Measurements from ENCODE around the gene DOCK3. TPM values are rescaled to one million over a fixed set of nuclear protein-coding genes. Genes with fewer than 3 reads are reported as not detected.
"Not testable (repeated sequence)": the region's sequence is repeated elsewhere in the genome, so short reads cannot be mapped to it uniquely, and the experiment has no call there.

DOCK3 gene
- total RNA-seq, 1 experiment from 2014 or later: 0.14 TPM

DNA sequence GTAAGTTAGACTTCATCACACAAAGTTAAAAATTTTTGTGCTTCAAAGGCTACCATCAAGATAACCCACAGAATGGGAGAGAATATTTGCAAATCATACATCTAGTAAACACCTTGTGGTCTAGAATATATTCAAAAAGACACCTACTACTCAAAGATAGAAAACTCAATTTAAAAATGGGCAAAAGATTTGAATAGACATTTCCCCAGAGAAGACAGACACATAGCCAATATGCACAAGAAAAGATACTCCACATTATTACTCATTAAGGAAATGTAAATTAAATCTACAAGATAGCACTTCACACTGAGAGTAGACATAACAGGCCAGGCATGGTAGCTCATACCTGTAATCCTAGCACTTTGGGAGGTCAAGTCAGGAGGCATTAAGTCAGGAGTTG lies 622.6 kb downstream of the DOCK3 start:
- Mint-ChIP-seq H3K36me3 (ENCODE audit: insufficient read depth, unreplicated experiment) (no peaks in the 10 kb centered on the region), H3K27me3 (ENCODE audit: insufficient read depth, unreplicated experiment) (peaks cover 29% of the 10 kb centered on the region), H3K4me1 (ENCODE audit: insufficient read depth, unreplicated experiment) (no peaks in the 10 kb centered on the region), H3K9me3 (ENCODE audit: unreplicated experiment) (peaks cover 10% of the 10 kb centered on the region), H3K27ac (ENCODE audit: low read depth, unreplicated experiment) (no peak overlapping the region), H3K4me3 (ENCODE audit: unreplicated experiment) (no peak overlapping the region)
- ChIA-PET POLR2A (no interaction called here), CTCF (interaction anchor here (0.7 to 1.0 kb wide), 3 partner anchors 14 to 872 kb away, joined by 3 to 5 read pairs (median 4); partner anchors contain the start of gene GPR62)
- no TSS peak for BruUV-seq (replicated peaks)
- TF ChIP-seq CTCF (IDR thresholded peaks at IDR 0.05; ENCODE audit: unreplicated experiment): no peak
- DNase-seq (ENCODE audit: unreplicated experiment): no peak
- intact Hi-C loops (cut with micrococcal nuclease): no loop called here

DNA sequence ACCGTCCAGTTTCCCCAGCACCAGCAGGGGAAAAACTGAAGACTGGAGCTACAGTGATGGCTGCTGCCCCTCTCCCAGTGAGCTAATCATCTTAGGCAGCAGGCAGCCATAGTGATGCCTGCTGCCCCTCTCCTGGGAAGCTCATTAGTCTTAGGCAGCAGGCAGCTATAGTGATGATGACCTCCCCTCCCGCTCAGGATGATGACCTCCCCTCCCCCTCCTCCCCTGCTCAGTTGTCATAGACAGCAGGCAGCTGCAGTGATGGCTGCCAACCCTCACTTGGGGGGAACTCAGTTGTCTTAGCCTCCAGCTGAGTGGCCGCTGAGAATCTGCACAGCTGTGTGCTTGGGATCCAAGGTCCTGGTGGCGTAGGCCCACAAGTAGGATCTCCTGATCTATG lies 629.5 kb downstream of the DOCK3 start:
- intact Hi-C loops (cut with micrococcal nuclease): no loop called here
- CTCF ChIA-PET: interaction anchor here (0.7 kb wide), 1 partner anchor 86 kb away, joined by 4 read pairs; no protein-coding TSS in a partner anchor
- H3K4me1 Mint-ChIP-seq (ENCODE audit: insufficient read depth, unreplicated experiment): no peaks in the 10 kb centered on the region
- H3K4me3 Mint-ChIP-seq (ENCODE audit: unreplicated experiment): no peak overlapping the region
- H3K9me3 Mint-ChIP-seq (ENCODE audit: unreplicated experiment): peaks cover 10% of the 10 kb centered on the region
- BruUV-seq (replicated peaks): no TSS peak
- POLR2A ChIA-PET: no interaction called here
- DNase-seq (ENCODE audit: unreplicated experiment): no peak
- TF ChIP-seq CTCF (IDR thresholded peaks at IDR 0.05; ENCODE audit: unreplicated experiment): no peak
- no peak overlapping the region for H3K27ac Mint-ChIP-seq (ENCODE audit: low read depth, unreplicated experiment)
- peaks cover 41% of the 10 kb centered on the region for H3K27me3 Mint-ChIP-seq (ENCODE audit: insufficient read depth, unreplicated experiment)
- no peaks in the 10 kb centered on the region for H3K36me3 Mint-ChIP-seq (ENCODE audit: insufficient read depth, unreplicated experiment)

GRCh38 chr3:51306093-51306492 lies 631.4 kb downstream of the DOCK3 start:
- no peak for DNase-seq (ENCODE audit: unreplicated experiment)
- H3K4me1 Mint-ChIP-seq (ENCODE audit: insufficient read depth, unreplicated experiment): no peaks in the 10 kb centered on the region
- BruUV-seq (replicated peaks): no TSS peak
- no peak overlapping the region for H3K4me3 Mint-ChIP-seq (ENCODE audit: unreplicated experiment)
- no peaks in the 10 kb centered on the region for H3K36me3 Mint-ChIP-seq (ENCODE audit: insufficient read depth, unreplicated experiment)
- POLR2A ChIA-PET: interaction anchor here (0.6 kb wide), 1 partner anchor 44 kb away, joined by 3 read pairs; no protein-coding TSS in a partner anchor
- intact Hi-C loops (cut with micrococcal nuclease): no loop called here
- TF ChIP-seq CTCF (IDR thresholded peaks at IDR 0.05; ENCODE audit: unreplicated experiment): no peak
- H3K9me3 Mint-ChIP-seq (ENCODE audit: unreplicated experiment): peaks cover 8% of the 10 kb centered on the region
- H3K27me3 Mint-ChIP-seq (ENCODE audit: insufficient read depth, unreplicated experiment): peaks cover 24% of the 10 kb centered on the region
- H3K27ac Mint-ChIP-seq (ENCODE audit: low read depth, unreplicated experiment): no peak overlapping the region
- CTCF ChIA-PET: interaction anchor here (0.9 kb wide), 1 partner anchor 10 kb away, joined by 4 read pairs; no protein-coding TSS in a partner anchor

GRCh38 chr3:51307458-51307857 lies 632.7 kb downstream of the DOCK3 start:
- Mint-ChIP-seq H3K4me1 (ENCODE audit: insufficient read depth, unreplicated experiment) (no peaks in the 10 kb centered on the region), H3K27ac (ENCODE audit: low read depth, unreplicated experiment) (no peak overlapping the region), H3K9me3 (ENCODE audit: unreplicated experiment) (no peaks in the 10 kb centered on the region), H3K27me3 (ENCODE audit: insufficient read depth, unreplicated experiment) (peaks cover 11% of the 10 kb centered on the region), H3K4me3 (ENCODE audit: unreplicated experiment) (no peak overlapping the region), H3K36me3 (ENCODE audit: insufficient read depth, unreplicated experiment) (no peaks in the 10 kb centered on the region)
- ChIA-PET CTCF (interaction anchor here (0.7 to 1.6 kb wide), 4 partner anchors 17 to 348 kb away, joined by 3 to 6 read pairs (median 4); no protein-coding TSS in a partner anchor), POLR2A (no interaction called here)
- BruUV-seq (replicated peaks): no TSS peak
- DNase-seq (ENCODE audit: unreplicated experiment): no peak
- intact Hi-C loops (cut with micrococcal nuclease): no loop called here
- no peak for TF ChIP-seq CTCF (IDR thresholded peaks at IDR 0.05; ENCODE audit: unreplicated experiment)

DNA sequence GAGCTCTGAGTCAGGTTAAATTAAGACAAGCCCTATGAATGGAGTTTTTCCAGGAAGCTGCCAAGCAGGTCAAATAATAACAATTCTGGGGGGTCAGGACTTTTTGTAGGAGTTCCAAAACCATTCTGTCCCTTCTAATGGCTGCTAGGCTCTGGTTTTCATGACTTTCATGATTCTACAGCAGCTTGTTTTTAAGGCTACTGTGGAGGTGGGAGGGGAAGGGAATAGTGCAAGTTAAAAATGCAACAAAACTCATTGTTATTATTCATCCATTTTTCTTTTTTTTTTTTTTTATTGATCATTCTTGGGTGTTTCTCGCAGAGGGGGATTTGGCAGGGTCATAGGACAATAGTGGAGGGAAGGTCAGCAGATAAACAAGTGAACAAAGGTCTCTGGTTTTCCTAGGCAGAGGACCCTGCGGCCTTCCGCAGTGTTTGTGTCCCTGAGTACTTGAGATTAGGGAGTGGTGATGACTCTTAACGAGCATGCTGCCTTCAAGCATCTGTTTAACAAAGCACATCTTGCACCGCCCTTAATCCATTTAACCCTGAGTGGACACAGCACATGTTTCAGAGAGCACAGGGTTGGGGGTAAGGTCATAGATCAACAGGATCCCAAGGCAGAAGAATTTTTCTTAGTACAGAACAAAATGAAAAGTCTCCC lies 633.3 kb downstream of the DOCK3 start:
- CTCF ChIA-PET: interaction anchor here (1.1 to 1.6 kb wide), 2 partner anchors 17 to 208 kb away, joined by 3 to 5 read pairs; no protein-coding TSS in a partner anchor
- H3K36me3 Mint-ChIP-seq (ENCODE audit: insufficient read depth, unreplicated experiment); POLR2A ChIA-PET; BruUV-seq (replicated peaks); H3K27me3 Mint-ChIP-seq (ENCODE audit: insufficient read depth, unreplicated experiment); H3K4me3 Mint-ChIP-seq (ENCODE audit: unreplicated experiment); H3K4me1 Mint-ChIP-seq (ENCODE audit: insufficient read depth, unreplicated experiment); H3K9me3 Mint-ChIP-seq (ENCODE audit: unreplicated experiment); DNase-seq (ENCODE audit: unreplicated experiment); H3K27ac Mint-ChIP-seq (ENCODE audit: low read depth, unreplicated experiment); intact Hi-C loops (cut with micrococcal nuclease): not testable (repeated sequence)
